Mucosa of descending colon (tissue), 3 donors: ENCODE results near the gene CBFA2T3. TPM values are rescaled to one million over a fixed set of nuclear protein-coding genes. Genes with fewer than 3 reads are reported as not detected.

Experiments used
- ATAC-seq: fragments of 200-7000 bp; cut with Tn5 transposase; one replicate; pipeline ENCODE4 v1.9.1; 2020; ENCODE audit warnings: mild to moderate bottlenecking, moderate library complexity
- DNase-seq, 3 donors: peaks; one replicate each; pipeline ENCODE4 v3.0.0-alpha.2; 2020
- H3K36me3 ChIP-seq: fragments of 200-600 bp; one replicate; pipeline ENCODE4 v1.8.0; 2021; ENCODE audit warnings: low read depth, mild to moderate bottlenecking
- H3K4me1 ChIP-seq: fragments of 200-600 bp; one replicate; pipeline ENCODE4 v1.8.0; 2021; ENCODE audit warnings: low read depth, mild to moderate bottlenecking
- H3K4me3 ChIP-seq: fragments of 200-600 bp; one replicate; pipeline ENCODE4 v1.8.0; 2021; ENCODE audit warnings: mild to moderate bottlenecking
- H3K9me3 ChIP-seq: fragments of 200-600 bp; one replicate; pipeline ENCODE4 v1.8.0; 2021; ENCODE audit warnings: mild to moderate bottlenecking
- intact Hi-C, 2 donors: fragments of 100-400 bp; cut with DNase I in 1 of 2; cut with micrococcal nuclease in 1 of 2; formaldehyde crosslinking; loops; one replicate each; pipeline versions ENCODE4 v1.11.0 to v1.11.1; 2022; cut with DNase I, micrococcal nuclease
- total RNA-seq, 3 donors: library from RNA; stranded (reverse); fragmentation: NEBNext Ultra II Directional in 2 of 3; extraction: Animal tissue kit (Norgen Biotek cat#: 25700) in 2 of 3; gene quantifications; one replicate each; pipeline versions ENCODE4 v1.2.1 to v1.2.4, GENCODE V29; 2021 to 2023
- TF ChIP-seq, protein P1 (sequence below): fragments of 200-600 bp; IDR thresholded peaks from one replicate; pipeline ENCODE4 v1.8.0; 2022; ENCODE audit warnings: antibody characterized with exemption, mild to moderate bottlenecking
- donor health status: DM: no; HTN: no; CAD: no; lungs with moderate emphysema.
- donor health status: DM: no; HTN: no; CAD: no.
- donor health status: DM: no; HTN: yes; CAD: no.

The CBFA2T3 gene
- total RNA-seq, 3 donors from 2014 or later, result 6.9 to 12.8 (median 8.4) TPM

DNA sequence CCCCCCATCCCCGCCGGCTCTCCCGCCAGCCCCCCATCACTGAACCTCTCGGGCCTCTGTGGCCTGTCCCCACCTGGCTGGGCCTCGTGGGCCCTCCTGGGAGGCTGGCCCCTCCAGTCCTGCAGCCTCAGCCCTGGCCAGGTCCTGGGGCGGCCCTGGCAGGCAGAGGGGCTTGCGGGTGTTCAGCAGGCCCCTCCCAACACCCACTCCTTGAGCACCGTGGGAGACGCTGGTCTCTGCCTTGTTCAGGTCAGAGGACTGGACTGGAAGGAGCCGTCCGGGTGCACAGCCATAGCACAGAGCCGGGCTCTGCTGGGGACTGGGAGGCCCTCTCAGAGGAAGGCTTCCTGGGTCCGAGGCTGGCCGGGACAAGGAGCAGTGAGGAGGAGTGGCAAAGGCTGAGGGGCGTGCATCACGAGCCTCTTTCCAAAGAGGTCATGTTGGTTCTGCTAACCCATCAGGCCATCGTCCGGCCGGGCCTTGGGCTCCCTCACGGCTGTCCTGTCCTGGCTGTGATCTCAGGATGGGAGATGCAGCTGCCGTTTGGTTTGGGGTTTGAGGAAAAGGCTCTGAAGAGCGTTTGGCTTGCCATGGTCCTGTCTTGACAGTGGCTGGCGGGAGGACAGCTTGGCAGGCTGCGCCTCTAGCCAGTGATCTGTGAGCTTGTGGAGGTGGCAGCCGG, 104.2 kb downstream of the CBFA2T3 start:
- H3K4me3 ChIP-seq, result no peak overlapping the region
- DNase-seq, result no peak
- TF ChIP-seq, protein P1, sequence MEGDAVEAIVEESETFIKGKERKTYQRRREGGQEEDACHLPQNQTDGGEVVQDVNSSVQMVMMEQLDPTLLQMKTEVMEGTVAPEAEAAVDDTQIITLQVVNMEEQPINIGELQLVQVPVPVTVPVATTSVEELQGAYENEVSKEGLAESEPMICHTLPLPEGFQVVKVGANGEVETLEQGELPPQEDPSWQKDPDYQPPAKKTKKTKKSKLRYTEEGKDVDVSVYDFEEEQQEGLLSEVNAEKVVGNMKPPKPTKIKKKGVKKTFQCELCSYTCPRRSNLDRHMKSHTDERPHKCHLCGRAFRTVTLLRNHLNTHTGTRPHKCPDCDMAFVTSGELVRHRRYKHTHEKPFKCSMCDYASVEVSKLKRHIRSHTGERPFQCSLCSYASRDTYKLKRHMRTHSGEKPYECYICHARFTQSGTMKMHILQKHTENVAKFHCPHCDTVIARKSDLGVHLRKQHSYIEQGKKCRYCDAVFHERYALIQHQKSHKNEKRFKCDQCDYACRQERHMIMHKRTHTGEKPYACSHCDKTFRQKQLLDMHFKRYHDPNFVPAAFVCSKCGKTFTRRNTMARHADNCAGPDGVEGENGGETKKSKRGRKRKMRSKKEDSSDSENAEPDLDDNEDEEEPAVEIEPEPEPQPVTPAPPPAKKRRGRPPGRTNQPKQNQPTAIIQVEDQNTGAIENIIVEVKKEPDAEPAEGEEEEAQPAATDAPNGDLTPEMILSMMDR, result no peak
- H3K4me1 ChIP-seq, result no peaks in the 10 kb centered on the region
- H3K36me3 ChIP-seq, result no peaks in the 10 kb centered on the region
- intact Hi-C loops, result no loop called here
- ATAC-seq, result no peak
- no peaks in the 10 kb centered on the region for H3K9me3 ChIP-seq

DNA sequence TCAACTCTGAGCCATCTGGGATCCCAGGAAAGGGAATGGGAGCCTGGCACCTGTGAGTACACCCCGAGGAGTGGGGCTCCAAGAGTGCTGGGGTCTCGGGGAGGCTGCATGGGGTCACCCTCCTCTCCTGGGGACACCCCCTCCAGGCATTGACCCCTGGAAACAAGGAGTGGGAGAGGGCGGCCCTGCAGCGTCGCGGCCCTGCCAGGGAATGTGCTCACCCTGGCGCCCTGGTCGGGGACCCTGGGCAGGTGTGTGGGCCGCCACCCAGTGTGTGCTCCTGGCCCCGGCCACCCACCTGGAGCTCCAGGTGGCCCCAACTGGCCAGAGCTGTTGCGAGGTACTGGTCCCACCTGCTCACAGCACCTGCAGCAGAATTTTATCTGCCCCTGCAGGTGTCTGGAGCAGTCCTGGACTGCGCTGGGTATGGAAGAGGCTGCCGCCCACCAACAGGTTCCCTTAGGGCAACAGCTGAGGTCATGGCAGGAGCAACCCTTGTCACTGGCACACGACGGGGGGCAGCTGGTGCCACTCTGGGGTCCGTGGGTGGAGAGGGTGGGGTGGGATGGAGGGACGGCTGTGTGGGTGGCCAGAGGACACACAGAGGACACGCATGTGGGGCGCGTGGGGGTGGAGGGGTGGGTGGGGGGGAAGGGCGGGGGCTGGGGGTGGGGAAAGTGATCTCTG, 105.1 kb downstream of the CBFA2T3 start:
- TF ChIP-seq, protein P1, result no peak
- intact Hi-C loops, result no loop called here
- Histone ChIP-seq H3K4me1 (no peaks in the 10 kb centered on the region), H3K4me3 (no peak overlapping the region), H3K9me3 (no peaks in the 10 kb centered on the region), H3K36me3 (no peaks in the 10 kb centered on the region)
- DNase-seq (no peak), ATAC-seq (no peak)

DNA sequence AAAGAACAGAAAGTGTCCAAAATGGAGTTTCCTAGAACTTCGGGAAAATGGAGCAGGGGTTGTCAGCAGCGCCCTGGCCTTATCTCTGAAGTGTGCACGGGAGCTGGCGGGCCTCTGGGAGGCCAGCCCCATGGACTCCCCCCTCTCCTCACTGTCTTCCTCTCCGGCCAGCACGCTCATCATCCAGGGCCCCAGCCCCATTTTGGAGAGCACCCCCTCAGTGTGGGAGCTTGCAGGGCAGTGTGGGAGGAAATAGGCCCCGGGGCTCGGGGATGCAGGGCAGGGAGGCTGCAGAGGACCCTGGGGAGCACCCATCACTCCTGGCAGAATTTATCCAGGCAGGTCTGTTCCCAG, 105.7 kb downstream of the CBFA2T3 start:
- Histone ChIP-seq H3K4me3 (no peak overlapping the region), H3K4me1 (no peaks in the 10 kb centered on the region), H3K9me3 (no peaks in the 10 kb centered on the region), H3K36me3 (no peaks in the 10 kb centered on the region)
- intact Hi-C loops, result no loop called here
- ATAC-seq (peak; percentile 11), DNase-seq (no peak)
- TF ChIP-seq, protein P1, result no peak

DNA sequence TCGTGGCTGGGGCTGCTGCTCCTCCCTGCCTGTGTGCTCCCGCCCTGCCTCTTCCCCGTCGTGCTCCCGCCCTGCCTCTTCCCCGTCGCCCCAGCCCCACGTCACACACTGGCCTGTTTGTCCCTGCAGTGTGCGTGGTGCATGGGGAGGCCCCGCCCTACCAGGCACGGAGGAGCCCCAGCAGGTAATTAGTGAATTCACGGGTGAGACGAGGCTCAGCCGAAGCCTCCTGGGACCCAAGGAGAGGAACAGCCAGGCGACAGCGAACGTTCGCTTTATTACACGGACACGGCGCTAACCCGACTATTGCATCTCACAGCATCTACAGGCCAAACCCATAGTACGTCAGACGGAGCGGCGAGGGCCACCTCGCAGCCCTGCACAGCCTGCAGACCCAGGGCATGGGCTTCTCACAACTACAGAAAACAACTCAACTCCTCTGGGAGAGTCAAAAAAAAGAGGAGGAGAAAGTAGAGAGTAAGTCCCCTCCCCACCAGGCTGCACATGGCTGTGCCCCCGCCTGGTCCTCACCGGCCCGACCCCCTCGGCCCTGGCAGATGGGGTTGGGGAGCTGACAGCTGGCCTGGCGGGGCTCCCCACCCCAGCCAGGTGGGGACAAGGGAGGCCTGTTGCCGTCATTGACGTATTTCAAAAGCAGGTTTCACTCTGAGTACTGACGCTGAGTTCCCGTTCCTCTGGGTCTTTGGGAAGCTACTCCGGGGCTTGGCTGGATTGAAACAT, 106.2 kb downstream of the CBFA2T3 start:
- Histone ChIP-seq H3K4me3 (no peak overlapping the region), H3K9me3 (no peaks in the 10 kb centered on the region), H3K36me3 (no peaks in the 10 kb centered on the region), H3K4me1 (no peaks in the 10 kb centered on the region)
- DNase-seq (no peak), ATAC-seq (peak; percentile 41)
- intact Hi-C loops, result no loop called here
- TF ChIP-seq, protein P1, result no peak

DNA sequence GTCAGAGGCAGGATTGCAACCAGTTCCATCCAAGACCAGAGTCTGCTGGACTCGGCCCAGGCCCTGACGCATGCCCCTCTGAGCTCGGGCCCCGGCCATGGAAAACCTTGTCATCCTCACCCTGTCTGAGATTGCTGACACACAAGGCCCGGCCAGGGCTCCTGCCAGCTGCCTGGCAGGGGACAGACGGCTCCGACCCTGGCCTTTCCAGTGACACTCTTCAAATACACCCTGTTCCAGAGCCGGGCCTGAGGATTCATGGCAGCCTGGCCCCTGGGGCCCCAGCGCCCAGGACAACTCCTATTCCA, 107.4 kb downstream of the CBFA2T3 start:
- H3K4me3 ChIP-seq, result no peak overlapping the region
- intact Hi-C loops, result no loop called here
- H3K36me3 ChIP-seq, result no peaks in the 10 kb centered on the region
- ATAC-seq, result no peak
- no peaks in the 10 kb centered on the region for H3K4me1 ChIP-seq
- TF ChIP-seq, protein P1, result no peak
- no peak for DNase-seq
- H3K9me3 ChIP-seq, result no peaks in the 10 kb centered on the region
